Measurements from ENCODE around the gene MRTO4.
"Not testable (repeated sequence)": the region's sequence is repeated elsewhere in the genome, so short reads cannot be mapped to it uniquely, and the experiment has no call there.

Gene MRTO4

DNA sequence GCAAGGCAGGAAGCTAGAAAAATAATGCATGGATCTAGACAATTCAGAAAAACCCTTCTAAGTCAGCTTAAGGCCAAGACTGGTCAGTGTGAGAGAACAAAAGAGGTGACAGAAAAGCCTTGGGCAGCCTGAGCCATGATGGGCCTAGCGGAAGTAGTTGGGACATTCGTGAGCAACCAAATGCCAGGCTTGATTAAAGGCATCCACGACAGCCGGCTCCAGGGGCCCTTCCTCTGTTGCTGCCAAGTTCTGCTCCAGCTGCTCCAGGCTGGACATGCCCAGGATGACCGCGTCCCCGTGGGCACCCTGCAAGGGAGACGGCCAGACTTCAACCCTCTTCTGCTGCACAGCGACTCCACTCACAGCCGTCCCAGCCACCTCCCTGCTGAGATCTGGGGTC is 52.5 kb downstream of the MRTO4 start:
- DNase-seq; H3K4me1 Mint-ChIP-seq; H3K27me3 Mint-ChIP-seq; ATAC-seq (replicated peaks); H3K9me3 Mint-ChIP-seq; H3K27ac Mint-ChIP-seq; H3K4me3 Mint-ChIP-seq: not testable (repeated sequence)
- H3K36me3 Mint-ChIP-seq, result peaks cover 43 to 70% of the 10 kb centered on the region in 2 donors

- ATAC-seq (replicated peaks), result no peak
- H3K9me3 Mint-ChIP-seq, result no peaks in the 10 kb centered on the region
- no peak overlapping the region for H3K27ac Mint-ChIP-seq
These were observed 54.3 kb downstream of the MRTO4 start for GRCh38 chr1:19305880-19306279.

DNA sequence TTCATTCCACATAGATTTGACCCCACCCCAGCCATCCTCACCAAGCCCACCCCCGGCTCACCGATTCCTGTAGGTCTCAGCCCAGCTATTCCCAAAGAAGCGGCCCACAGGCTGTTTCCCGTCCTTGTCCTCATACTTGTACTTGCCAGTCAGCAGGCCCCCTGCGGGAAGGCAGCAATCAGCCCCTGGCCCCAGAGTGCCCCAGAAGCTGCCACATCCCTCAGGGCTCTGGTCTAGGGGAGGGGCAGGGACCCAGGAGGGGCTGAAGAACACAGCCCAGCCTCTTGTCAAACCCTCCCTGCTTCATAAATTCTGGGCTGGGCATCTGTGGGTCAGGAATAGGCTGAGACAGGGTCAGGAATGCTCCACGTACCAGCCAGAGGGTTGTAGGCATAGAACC is 55.3 kb downstream of the MRTO4 start:
- peaks cover 7 to 9% of the 10 kb centered on the region in 2 donors for H3K4me1 Mint-ChIP-seq
- peaks cover 41 to 57% of the 10 kb centered on the region in 2 donors for H3K36me3 Mint-ChIP-seq
- ATAC-seq (replicated peaks) (no peak), DNase-seq (no peak)
- no peaks in the 10 kb centered on the region for H3K27me3 Mint-ChIP-seq
- no peak overlapping the region for H3K27ac Mint-ChIP-seq
- H3K4me3 Mint-ChIP-seq, result no peak overlapping the region
- H3K9me3 Mint-ChIP-seq, result no peaks in the 10 kb centered on the region

More at GRCh38 chr1:19305880-19306279, 54.3 kb downstream of the MRTO4 start:
- no peaks in the 10 kb centered on the region for H3K27me3 Mint-ChIP-seq
- H3K4me1 Mint-ChIP-seq, result peaks cover 2 to 4% of the 10 kb centered on the region in 2 donors
- no peak for DNase-seq
- no peak overlapping the region for H3K4me3 Mint-ChIP-seq
- peaks cover 43 to 63% of the 10 kb centered on the region in 2 donors for H3K36me3 Mint-ChIP-seq

GRCh38 chr1:19307794-19308508 is 56.3 kb downstream of the MRTO4 start:
- H3K9me3 Mint-ChIP-seq, result no peaks in the 10 kb centered on the region
- no peak overlapping the region for H3K27ac Mint-ChIP-seq
- peaks cover 41 to 55% of the 10 kb centered on the region in 2 donors for H3K36me3 Mint-ChIP-seq

GRCh38 chr1:19308509-19308907 is 56.9 kb downstream of the MRTO4 start:
- no peak overlapping the region for H3K27ac Mint-ChIP-seq

More at GRCh38 chr1:19307794-19308508, 56.3 kb downstream of the MRTO4 start:
- DNase-seq (no peak), ATAC-seq (replicated peaks) (no peak)
- Mint-ChIP-seq H3K27me3 (no peaks in the 10 kb centered on the region), H3K4me3 (no peak overlapping the region), H3K4me1 (peaks cover 11% of the 10 kb centered on the region in 2 donors)

DNA sequence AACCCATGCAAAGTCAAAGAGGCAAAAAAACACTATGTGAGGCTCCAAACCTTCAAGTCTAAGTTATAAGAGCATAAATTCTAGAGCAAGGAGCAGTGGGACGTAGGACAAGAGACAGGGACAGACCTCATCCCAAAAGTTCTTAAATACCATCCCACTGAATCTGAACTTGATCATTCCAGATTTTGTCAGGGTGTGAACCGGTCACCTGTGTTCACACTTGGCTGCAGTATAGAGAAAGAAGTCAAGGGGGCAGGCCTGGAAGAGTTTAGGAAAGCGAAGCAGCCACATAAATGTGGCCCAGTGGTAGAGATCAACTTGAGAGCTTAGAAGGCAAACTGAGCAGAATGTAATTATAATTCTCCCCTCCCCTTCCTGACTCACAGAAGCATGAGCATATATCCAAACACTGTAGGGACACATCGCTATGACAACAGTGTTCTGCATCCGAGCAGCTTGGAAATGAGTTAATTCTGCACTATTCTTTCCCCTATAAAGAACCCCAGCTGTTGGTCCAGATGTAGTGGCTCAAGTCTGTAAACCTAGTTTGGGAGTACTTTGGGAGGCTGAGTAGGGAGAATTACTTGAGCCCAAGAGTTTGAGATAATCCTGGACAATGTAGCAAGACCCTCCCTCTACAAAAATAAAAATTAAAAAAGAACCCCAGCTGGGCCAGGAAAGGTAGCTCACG is 57.7 kb downstream of the MRTO4 start:
- Mint-ChIP-seq H3K36me3 (peaks cover 32 to 44% of the 10 kb centered on the region in 2 donors), H3K9me3 (no peaks in the 10 kb centered on the region), H3K27ac (no peak overlapping the region), H3K27me3 (no peaks in the 10 kb centered on the region), H3K4me3 (no peak overlapping the region), H3K4me1 (peaks cover 23 to 25% of the 10 kb centered on the region in 2 donors)
- ATAC-seq (replicated peaks), result no peak
- DNase-seq, result no peak

More at GRCh38 chr1:19308509-19308907, 56.9 kb downstream of the MRTO4 start:
- Mint-ChIP-seq H3K4me1 (peaks cover 16 to 17% of the 10 kb centered on the region in 2 donors), H3K4me3 (no peak overlapping the region), H3K27me3 (no peaks in the 10 kb centered on the region), H3K36me3 (peaks cover 38 to 51% of the 10 kb centered on the region in 2 donors), H3K9me3 (no peaks in the 10 kb centered on the region)
- no peak for ATAC-seq (replicated peaks)
- no peak for DNase-seq

Measured in stimulated activated naive B cell treated with anti-CD40 and anti-IgM and Interleukin-4, amounts not matched to agents 10 μg/mL and 1 μg/mL and 100 μg/mL, for 72 hours (primary cell).